RWPE2 (cell line): ENCODE data around the gene TMEM95.
"Not testable (repeated sequence)": the region's sequence is repeated elsewhere in the genome, so short reads cannot be mapped to it uniquely, and the experiment has no call there.

ENCODE experiments used
- ATAC-seq: fragments of 200-7000 bp; cut with Tn5 transposase; 3 replicates; pipeline ENCODE4 v1.9.1; 2021; ENCODE audit warnings: low read depth
- DNase-seq: peaks from one replicate; pipeline ENCODE4 v3.0.0-alpha.2; 2020; ENCODE audit warnings: low spot score
- H3K27ac ChIP-seq: fragments of 450-650 bp; 2 replicates; pipeline ENCODE4 v1.5.1; 2017; ENCODE audit warnings: mild to moderate bottlenecking; ENCODE audit not compliant: poor library complexity, severe bottlenecking
- H3K27me3 ChIP-seq: fragments of 250-450 bp; sonication (Bioruptor Pico); 2 replicates; pipeline ENCODE4 v1.5.1; 2021; ENCODE audit warnings: mild to moderate bottlenecking, moderate library complexity; ENCODE audit not compliant: insufficient read depth, poor library complexity, severe bottlenecking
- H3K36me3 ChIP-seq: fragments of 250-450 bp; sonication (Bioruptor Pico); 2 replicates; pipeline ENCODE4 v1.5.1; 2020; ENCODE audit warnings: low read depth, mild to moderate bottlenecking, moderate library complexity
- H3K4me1 ChIP-seq: fragments of 250-450 bp; sonication (Bioruptor Pico); 2 replicates; pipeline ENCODE4 v1.5.1; 2021; ENCODE audit warnings: mild to moderate bottlenecking, moderate library complexity; ENCODE audit not compliant: insufficient read depth, poor library complexity, severe bottlenecking
- H3K4me3 ChIP-seq: fragments of 250-450 bp; sonication (Bioruptor Pico); 2 replicates; pipeline ENCODE4 v1.5.1; 2021; ENCODE audit warnings: mild to moderate bottlenecking, moderate library complexity; ENCODE audit not compliant: severe bottlenecking
- H3K9me3 ChIP-seq: fragments of 250-450 bp; sonication (Bioruptor Pico); 2 replicates; pipeline ENCODE4 v1.5.1; 2021; ENCODE audit warnings: mild to moderate bottlenecking, moderate library complexity; ENCODE audit not compliant: severe bottlenecking
- CTCF ChIP-seq: fragments of 450-650 bp; IDR thresholded peaks from one replicate; pipeline ENCODE4 v1.5.1; 2017; ENCODE audit warnings: mild to moderate bottlenecking, moderate library complexity; ENCODE audit not compliant: poor library complexity, severe bottlenecking

Gene TMEM95

GRCh38 chr17:7356756-7357155 is 1.8 kb downstream of the TMEM95 start:
- no peak overlapping the region for H3K27ac ChIP-seq
- TF ChIP-seq CTCF = no peak
- DNase-seq (no peak), ATAC-seq (no peak)
- no peaks in the 10 kb centered on the region for H3K9me3 ChIP-seq
- no peaks in the 10 kb centered on the region for H3K27me3 ChIP-seq
- H3K36me3 ChIP-seq = no peaks in the 10 kb centered on the region
- H3K4me1 ChIP-seq = peaks cover 15% of the 10 kb centered on the region
- no peak overlapping the region for H3K4me3 ChIP-seq

- no peak for TF ChIP-seq CTCF
- Histone ChIP-seq H3K9me3 (no peaks in the 10 kb centered on the region), H3K27me3 (no peaks in the 10 kb centered on the region), H3K4me3 (no peak overlapping the region), H3K4me1 (peaks cover 15% of the 10 kb centered on the region), H3K36me3 (no peaks in the 10 kb centered on the region), H3K27ac (no peak overlapping the region)
- DNase-seq (no peak), ATAC-seq (no peak)
These were observed 2.4 kb downstream of the TMEM95 start for GRCh38 chr17:7357381-7357780.

GRCh38 chr17:7361906-7362305 is 7.0 kb downstream of the TMEM95 start:
- no peak overlapping the region for H3K27ac ChIP-seq
- peak; percentile 58 for ATAC-seq
- no peak for DNase-seq
- no peak overlapping the region for H3K4me3 ChIP-seq
- H3K27me3 ChIP-seq = no peaks in the 10 kb centered on the region
- no peaks in the 10 kb centered on the region for H3K9me3 ChIP-seq
- no peaks in the 10 kb centered on the region for H3K36me3 ChIP-seq
- H3K4me1 ChIP-seq = no peaks in the 10 kb centered on the region
- no peak for TF ChIP-seq CTCF

- H3K4me3 ChIP-seq = no peak overlapping the region
These were observed 8.4 kb downstream of the TMEM95 start for GRCh38 chr17:7363311-7363710.

GRCh38 chr17:7365963-7366362 is 11.0 kb downstream of the TMEM95 start:
- not testable (repeated sequence) for H3K4me3 ChIP-seq, H3K27me3 ChIP-seq, H3K9me3 ChIP-seq, ATAC-seq, H3K36me3 ChIP-seq, H3K4me1 ChIP-seq, DNase-seq, H3K27ac ChIP-seq

More at GRCh38 chr17:7363311-7363710, 8.4 kb downstream of the TMEM95 start:
- no peak for TF ChIP-seq CTCF
- H3K27me3 ChIP-seq = no peaks in the 10 kb centered on the region
- peak; percentile 61 for ATAC-seq
- no peak for DNase-seq
- H3K9me3 ChIP-seq = no peaks in the 10 kb centered on the region
- H3K4me1 ChIP-seq = no peaks in the 10 kb centered on the region
- no peak overlapping the region for H3K27ac ChIP-seq
- H3K36me3 ChIP-seq = no peaks in the 10 kb centered on the region

- H3K36me3 ChIP-seq = no peaks in the 10 kb centered on the region
- H3K4me3 ChIP-seq = no peak overlapping the region
- no peak overlapping the region for H3K27ac ChIP-seq
- no peak for DNase-seq
- no peaks in the 10 kb centered on the region for H3K9me3 ChIP-seq
- no peak for ATAC-seq
- TF ChIP-seq CTCF = no peak
- no peaks in the 10 kb centered on the region for H3K4me1 ChIP-seq
- H3K27me3 ChIP-seq = no peaks in the 10 kb centered on the region
These were observed 12.1 kb downstream of the TMEM95 start for GRCh38 chr17:7367083-7367482.
